HG02840 (cell line): ENCODE measurements around the gene DISP3.

Experiments
- ATAC-seq: cut with Tn5 transposase; IDR thresholded peaks from one replicate; pipeline ENCODE4 v1.9.1; 2021; ENCODE audit warnings: mild to moderate bottlenecking, moderate library complexity, moderate number of reproducible peaks; ENCODE audit not compliant: unreplicated experiment, low FRiP score

Gene DISP3, protein sequence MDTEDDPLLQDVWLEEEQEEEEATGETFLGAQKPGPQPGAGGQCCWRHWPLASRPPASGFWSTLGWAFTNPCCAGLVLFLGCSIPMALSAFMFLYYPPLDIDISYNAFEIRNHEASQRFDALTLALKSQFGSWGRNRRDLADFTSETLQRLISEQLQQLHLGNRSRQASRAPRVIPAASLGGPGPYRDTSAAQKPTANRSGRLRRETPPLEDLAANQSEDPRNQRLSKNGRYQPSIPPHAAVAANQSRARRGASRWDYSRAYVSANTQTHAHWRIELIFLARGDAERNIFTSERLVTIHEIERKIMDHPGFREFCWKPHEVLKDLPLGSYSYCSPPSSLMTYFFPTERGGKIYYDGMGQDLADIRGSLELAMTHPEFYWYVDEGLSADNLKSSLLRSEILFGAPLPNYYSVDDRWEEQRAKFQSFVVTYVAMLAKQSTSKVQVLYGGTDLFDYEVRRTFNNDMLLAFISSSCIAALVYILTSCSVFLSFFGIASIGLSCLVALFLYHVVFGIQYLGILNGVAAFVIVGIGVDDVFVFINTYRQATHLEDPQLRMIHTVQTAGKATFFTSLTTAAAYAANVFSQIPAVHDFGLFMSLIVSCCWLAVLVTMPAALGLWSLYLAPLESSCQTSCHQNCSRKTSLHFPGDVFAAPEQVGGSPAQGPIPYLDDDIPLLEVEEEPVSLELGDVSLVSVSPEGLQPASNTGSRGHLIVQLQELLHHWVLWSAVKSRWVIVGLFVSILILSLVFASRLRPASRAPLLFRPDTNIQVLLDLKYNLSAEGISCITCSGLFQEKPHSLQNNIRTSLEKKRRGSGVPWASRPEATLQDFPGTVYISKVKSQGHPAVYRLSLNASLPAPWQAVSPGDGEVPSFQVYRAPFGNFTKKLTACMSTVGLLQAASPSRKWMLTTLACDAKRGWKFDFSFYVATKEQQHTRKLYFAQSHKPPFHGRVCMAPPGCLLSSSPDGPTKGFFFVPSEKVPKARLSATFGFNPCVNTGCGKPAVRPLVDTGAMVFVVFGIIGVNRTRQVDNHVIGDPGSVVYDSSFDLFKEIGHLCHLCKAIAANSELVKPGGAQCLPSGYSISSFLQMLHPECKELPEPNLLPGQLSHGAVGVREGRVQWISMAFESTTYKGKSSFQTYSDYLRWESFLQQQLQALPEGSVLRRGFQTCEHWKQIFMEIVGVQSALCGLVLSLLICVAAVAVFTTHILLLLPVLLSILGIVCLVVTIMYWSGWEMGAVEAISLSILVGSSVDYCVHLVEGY (N-terminal part only)

GRCh38 chr1:11478571-11479374 is at the start of gene DISP3:
TSS of gene DISP3 (plus strand) at chr1:11479155. CDS start at chr1:11500993, 21,838 bp downstream.
- ATAC-seq = no peak

DNA sequence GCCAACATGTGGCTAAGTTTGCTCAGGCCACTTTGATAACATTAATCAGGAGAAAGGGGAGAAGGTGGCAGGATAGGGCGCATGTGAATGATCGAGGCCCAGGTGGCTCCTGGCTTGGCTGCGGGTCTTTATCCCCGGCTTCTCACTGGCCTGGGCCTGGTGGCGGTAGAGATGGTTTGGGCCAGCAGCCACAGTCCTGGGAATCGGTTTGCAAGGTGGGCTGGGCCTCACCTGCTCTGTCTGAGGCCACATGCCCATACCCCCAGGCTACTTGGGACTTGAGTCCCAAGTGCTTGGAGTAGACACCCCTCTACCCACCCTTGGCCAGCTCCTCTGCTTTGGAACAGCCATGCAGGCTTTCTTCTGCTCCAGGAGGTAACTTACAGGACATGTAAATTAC is 49.7 kb upstream of the DISP3 start:
- ATAC-seq = no peak

DNA sequence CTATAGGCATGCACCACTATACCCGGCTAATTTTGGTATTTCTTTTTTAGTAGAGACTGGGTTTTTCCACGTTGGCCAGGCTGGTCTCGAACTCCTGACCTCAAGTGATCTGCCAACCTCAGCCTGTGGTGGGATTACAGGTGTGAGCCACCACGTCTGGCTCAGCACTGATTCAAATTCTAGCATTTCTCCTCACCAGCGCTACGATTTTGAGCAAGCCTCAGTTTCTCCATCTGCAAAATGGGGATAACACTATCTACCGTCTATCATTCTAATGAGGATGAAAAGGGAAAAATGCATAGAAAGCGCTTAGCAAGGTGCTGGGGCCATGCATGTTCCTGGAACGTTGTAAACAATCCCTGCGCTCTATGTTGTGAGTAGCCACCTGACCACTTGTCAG is 49.0 kb upstream of the DISP3 start:
- no peak for ATAC-seq

DNA sequence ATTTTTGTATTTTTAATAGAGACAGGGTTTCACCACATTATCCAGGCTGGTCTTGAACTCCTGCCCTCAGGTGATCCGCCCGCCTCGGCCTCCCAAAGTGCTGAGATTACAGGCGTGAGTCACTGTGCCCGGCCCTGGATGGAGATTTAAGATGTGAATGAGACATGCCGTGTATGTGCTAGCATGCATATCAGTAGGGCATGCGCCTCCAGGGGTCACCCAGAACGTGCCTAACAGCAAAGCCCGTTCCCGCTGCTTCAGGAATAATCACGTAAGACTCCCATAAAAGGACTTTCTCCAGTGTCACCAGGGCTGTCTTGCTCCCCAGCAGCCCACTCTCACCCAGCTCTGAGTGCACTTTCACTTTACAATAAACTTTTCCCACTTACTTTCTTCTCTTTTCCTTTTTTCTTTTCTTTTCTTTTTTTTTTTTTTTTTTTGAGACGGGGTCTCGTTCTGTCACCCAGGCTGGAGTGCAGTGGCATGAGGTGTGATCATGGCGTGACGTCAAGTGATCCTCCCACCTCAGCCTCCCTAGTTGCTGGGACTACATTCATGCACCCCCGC is 46.9 kb upstream of the DISP3 start:
- no peak for ATAC-seq

GRCh38 chr1:11432526-11432925 is 46.4 kb upstream of the DISP3 start:
- no peak for ATAC-seq

- no peak for ATAC-seq
Observed at GRCh38 chr1:11434501-11434900, 44.5 kb upstream of the DISP3 start.

DNA sequence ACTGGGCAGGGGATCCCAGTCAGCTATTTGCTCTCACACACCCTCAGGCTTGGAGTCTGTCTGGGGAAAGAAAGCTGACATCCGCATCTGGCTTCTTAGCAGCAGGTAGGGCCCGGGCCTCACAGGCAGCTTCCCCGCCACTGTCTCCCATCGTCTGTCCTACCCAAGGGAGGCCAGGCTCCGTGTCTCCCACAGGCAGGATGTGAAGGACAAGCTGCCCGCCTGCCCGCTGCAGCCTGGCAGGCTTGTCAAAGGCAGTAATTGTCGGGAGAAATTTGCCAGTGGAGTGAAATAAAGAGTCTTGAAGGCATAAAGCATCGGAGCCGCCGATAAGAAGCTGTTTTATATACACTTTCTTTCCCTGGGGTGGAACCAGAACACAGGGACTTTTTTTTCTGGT is 44.0 kb upstream of the DISP3 start:
- ATAC-seq = no peak

DNA sequence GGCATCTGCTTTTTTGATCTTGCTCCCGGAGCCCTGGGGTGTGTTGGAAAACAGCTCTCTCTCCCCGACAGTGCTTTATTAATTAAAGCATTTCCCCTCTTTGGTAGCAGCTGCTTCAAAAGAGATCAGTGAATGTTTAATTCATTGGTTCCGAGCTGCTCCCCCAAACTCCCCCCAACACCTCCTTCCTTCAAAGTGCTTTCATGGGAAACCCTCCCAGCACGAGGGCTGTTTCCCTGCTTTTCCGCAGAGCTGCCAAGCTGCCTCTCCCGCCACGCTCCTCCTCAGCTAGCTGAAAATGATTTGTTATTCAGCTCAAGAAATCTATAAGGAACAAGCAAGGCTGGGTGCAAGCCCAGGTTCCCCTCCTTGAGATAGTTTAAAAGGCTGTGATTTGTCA is 40.0 kb upstream of the DISP3 start:
- ATAC-seq = no peak

DNA sequence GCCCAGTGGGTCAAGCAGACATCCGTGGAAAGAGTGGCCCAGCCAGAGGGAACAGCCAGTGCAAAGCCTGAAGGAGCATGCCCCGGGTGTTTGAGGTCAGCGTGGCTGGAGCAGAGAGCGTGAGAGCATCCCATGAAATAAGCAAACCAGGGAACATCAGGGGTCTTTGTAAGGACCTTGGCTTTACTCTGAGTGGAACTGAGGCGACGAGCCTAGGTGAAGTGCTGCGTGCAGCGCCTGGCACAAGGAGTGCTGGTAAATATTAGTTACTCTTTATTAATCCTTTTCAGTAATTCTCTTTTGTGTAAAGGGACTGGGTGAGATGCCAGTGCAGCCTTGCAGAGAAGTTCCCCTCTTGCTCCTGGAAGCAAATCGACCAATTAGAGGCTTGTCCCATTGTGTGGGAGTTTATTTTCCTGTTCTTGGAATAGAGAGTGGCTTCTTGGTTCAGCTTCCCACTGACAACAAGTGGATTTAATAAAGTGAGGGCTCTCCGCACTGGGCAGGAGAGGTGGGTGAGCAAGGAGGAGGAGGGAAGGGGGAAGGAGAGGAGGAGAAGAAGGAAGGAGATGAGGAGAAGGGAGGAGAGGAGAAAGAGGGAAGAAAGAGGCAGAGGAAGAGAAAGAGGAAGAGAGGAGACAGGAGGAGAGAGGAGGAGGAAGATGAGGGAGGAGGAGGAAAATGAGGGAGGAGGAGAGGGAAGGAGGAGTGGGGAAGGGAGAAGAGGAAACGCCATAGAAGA is 37.6 kb upstream of the DISP3 start:
- ATAC-seq = no peak

GRCh38 chr1:11443043-11443442 is 35.9 kb upstream of the DISP3 start:
- ATAC-seq = no peak

- ATAC-seq = no peak
Observed at GRCh38 chr1:11443961-11444658, 34.8 kb upstream of the DISP3 start.

DNA sequence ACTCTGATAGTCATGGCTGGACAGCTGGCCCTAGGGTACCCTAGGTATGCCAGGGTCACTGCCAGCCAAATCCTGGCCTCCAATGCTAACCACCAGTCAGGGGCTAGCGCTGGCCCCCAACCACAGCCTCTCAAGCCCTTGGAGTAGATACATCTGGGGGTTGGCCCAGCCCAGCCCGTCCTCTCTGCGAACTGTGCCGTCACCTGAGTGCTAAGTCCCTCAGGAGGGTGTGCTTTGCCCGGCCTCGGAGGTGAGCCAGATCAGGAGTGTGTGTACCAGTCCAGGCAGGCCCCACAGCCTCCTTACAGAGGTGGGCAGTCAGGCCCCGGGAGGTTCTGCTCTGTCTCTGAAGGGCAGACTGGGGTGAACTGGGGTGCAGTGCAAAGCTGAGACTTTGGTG is 34.0 kb upstream of the DISP3 start:
- ATAC-seq = no peak

DNA sequence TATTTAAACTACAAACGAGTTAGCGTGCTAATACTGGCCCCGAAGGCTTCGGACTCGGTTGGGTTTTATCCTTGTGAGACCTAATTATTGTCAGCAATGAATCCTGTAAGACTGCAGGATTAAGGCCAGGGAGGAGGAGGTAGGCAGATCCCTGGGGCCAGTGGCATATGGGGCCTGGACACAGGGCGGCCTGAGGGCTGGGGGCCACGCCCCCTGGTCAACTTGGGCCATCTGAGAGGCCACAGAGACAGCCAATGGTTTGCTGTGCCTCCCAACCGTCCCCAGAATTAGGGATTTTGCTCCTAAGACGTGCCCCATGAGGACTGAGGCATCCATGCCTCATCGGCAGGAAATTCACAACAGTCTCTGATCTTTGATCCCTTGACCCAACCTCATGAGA is 31.1 kb upstream of the DISP3 start:
- no peak for ATAC-seq

DNA sequence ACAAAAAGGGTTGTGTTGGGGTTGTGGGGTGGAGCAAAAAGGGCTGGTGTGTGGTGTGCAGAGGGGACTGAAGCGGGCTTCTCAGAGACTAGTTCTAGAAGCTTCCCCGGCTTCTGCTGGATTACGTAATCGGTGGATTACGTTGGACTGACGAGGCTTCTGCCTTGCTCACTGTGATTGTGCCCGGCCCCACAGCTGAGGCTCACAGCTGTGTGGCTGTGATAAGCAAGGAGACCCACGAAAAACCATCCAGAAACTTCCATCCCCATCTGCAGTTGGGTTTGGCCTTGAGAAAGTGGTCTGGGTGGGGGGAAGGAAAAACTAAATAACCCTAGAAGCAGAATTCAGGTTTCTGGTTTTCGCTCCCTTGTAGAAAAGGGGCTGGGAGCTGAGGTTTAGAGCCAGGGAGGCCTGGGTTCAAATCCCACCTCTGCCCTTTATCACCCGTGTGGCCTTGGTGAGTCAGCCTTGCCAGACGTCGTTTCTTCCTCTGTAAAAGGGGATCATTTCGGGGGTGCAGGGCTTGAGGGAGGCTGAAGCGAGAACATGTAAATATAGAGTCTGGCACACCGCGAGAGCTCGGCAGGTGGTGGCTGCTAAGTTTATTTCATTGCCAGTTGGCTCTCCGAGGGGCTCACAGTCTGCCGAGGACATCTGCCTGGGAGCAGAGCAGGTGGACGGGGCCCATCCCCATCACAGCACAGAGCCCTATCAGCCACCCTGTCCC is 30.4 kb upstream of the DISP3 start:
- no peak for ATAC-seq

GRCh38 chr1:11449100-11449403 is 29.9 kb upstream of the DISP3 start:
- no peak for ATAC-seq

DNA sequence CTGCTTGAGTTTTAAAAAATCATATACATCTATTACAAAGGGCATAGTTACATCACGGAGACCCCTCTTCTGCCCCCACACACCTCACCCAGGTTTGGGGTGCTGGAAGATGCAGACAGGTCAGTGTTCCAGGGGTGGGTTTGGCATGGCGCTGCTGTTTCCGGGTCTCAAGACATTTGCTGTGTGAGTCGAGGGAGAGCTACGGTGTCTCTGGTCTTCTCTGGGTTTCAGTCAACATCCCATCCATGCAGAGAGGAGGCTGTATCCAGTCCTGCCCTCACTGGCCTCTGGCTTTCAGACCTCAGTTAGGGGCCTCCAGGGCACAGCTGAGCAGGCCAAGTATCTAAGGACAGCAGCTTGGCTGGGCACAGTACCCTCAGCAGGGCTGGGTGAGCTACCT is 28.6 kb upstream of the DISP3 start:
- ATAC-seq = no peak

DNA sequence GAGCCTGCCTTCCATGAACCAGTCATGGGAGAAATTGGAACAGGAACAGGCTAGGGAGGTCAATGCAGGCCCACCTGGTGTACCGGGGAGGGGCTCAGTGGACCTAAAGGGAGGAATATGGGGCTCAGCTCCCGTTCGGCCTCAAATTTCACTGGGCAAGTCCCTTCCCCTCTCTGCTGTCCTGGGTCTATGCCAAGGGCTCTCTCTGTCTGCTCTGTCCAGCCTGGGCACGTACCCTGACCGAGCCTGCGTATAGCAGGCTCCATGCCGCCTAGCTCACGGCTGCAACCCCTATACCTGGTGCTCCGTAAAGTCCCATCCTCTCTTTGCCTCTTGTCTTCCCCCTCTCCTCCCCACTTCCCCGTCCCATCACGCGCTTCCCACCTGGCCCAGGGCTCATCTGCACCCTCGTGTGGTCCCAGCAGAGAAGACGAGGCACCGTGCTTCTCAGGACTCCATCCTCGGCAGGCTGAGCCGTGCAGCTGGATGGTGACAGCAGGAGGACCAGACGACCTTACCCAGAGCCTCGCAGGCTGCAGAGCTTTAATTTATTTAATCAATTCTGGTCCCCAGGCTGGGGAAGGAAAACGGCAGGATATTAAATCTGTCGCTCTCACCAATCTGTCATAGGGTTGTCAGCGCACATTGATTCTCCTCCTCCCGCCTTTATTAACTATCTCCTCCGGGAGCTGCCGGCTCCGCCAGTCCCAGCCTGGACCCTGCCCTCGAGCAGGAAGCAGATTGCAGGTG is 25.0 kb upstream of the DISP3 start:
- ATAC-seq = no peak
